Lower leg skin (tissue), 3 donors: ENCODE measurements around the gene CAPSL.
"Not testable (repeated sequence)": the region's sequence is repeated elsewhere in the genome, so short reads cannot be mapped to it uniquely, and the experiment has no call there.

Experiments used
- CTCF ChIP-seq, 3 donors: fragments of 450-650 bp; IDR thresholded peaks; one replicate each; pipeline ENCODE4 v1.5.1; 2016; ENCODE audit warnings: antibody characterized with exemption in 3 of 3, mild to moderate bottlenecking in 3 of 3, moderate library complexity in 2 of 3
- POLR2A ChIP-seq, 2 donors: fragments of 450-650 bp; IDR thresholded peaks; one replicate each; pipeline ENCODE4 v1.6.1; 2016 to 2017; ENCODE audit warnings: antibody characterized with exemption in 2 of 2, mild to moderate bottlenecking in 1 of 2, moderate library complexity in 1 of 2

DNA sequence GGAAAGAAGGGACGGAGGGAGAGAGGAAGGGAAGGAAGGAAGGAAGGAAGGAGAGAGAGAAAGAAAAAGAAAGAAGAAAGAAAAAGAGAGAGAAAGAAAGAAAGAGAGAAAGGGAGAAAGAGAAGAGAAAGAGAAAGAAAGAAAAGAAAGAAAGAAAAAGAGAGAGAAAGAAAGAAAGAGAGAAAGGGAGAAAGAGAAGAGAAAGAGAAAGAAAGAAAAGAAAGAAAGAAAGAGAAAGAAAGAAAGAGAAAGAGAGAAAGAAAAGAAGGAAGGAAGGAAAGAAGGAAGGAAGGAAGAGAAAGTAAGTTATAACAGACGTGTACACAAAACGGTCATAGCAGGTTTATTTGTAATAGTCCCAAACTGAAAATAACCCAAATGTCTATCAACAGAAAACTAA, 38.4 kb upstream of the CAPSL start:
- TF ChIP-seq CTCF, POLR2A (IDR thresholded peaks at IDR 0.05): not testable (repeated sequence)
